CD4-positive, alpha-beta T cell (primary cell): ENCODE results near the gene GSTA2. TPM values are rescaled to one million over a fixed set of nuclear protein-coding genes. Genes with fewer than 3 reads are reported as not detected.
"Not testable (repeated sequence)": the region's sequence is repeated elsewhere in the genome, so short reads cannot be mapped to it uniquely, and the experiment has no call there.

Experiments used
- ATAC-seq: fragments of 200-7000 bp; cut with Tn5 transposase; one replicate; pipeline ENCODE4 v1.10.0; 2022; ENCODE audit warnings: mild to moderate bottlenecking; ENCODE audit not compliant: poor library complexity
- CTCF ChIA-PET: fragments of 350-600 bp; sonication (Branson Sonifier 250); formaldehyde crosslinking; loops from one replicate; lab custom pipeline; 2021; ENCODE audit warnings: antibody characterized with exemption, inconsistent platforms; lab: Charles Lee
- POLR2A ChIA-PET: fragments of 350-600 bp; sonication (Branson Sonifier 250); formaldehyde crosslinking; loops from one replicate; lab custom pipeline; 2021; ENCODE audit warnings: antibody characterized with exemption, inconsistent platforms; lab: Charles Lee
- DNase-seq, 14 experiments: peaks; one replicate each; pipeline ENCODE4 v3.0.0-alpha.2; 2013 to 2020; ENCODE audit warnings: mixed read lengths in 2 of 14
- H3K27ac ChIP-seq, 2 donors: one replicate each; pipeline versions ENCODE4 v1.5.1 to v1.7.0; 2013; ENCODE audit warnings: low read length in 2 of 2, low read depth in 1 of 2, mild to moderate bottlenecking in 1 of 2
- H3K27me3 ChIP-seq, 2 experiments: 1 replicate in 1 of 2; 2 replicates in 1 of 2; pipeline versions ENCODE4 v1.6.1 to v1.7.0; 2013; ENCODE audit warnings: low read length in 2 of 2, control low read depth in 1 of 2, mild to moderate bottlenecking in 1 of 2, moderate library complexity in 1 of 2; ENCODE audit not compliant: insufficient read depth in 2 of 2, control insufficient read depth in 1 of 2
- H3K36me3 ChIP-seq: one replicate; pipeline ENCODE4 v1.6.1; 2013; ENCODE audit warnings: low read length, control low read depth; ENCODE audit not compliant: insufficient read depth
- H3K4me1 ChIP-seq: one replicate; pipeline ENCODE4 v1.6.1; 2013; ENCODE audit warnings: low read length, control low read depth; ENCODE audit not compliant: insufficient read depth
- H3K4me3 ChIP-seq: one replicate; pipeline ENCODE4 v1.5.1; 2013; ENCODE audit warnings: mild to moderate bottlenecking, low read length, moderate library complexity
- H3K9me3 ChIP-seq, 2 experiments: 1 replicate in 1 of 2; 2 replicates in 1 of 2; pipeline versions ENCODE4 v1.6.1 to v1.7.0; 2013; ENCODE audit warnings: low read length in 2 of 2, mild to moderate bottlenecking in 2 of 2, control low read depth in 1 of 2, moderate library complexity in 1 of 2; ENCODE audit not compliant: control insufficient read depth in 1 of 2, insufficient read depth in 1 of 2
- H3K27ac Mint-ChIP-seq: one replicate; pipeline ENCODE4 v1.8.0; 2020; ENCODE audit warnings: mixed read lengths
- H3K27me3 Mint-ChIP-seq: one replicate; pipeline ENCODE4 v1.8.0; 2021; ENCODE audit warnings: mixed read lengths
- H3K36me3 Mint-ChIP-seq: one replicate; pipeline ENCODE4 v1.8.0; 2021; ENCODE audit warnings: low read depth, mixed read lengths
- H3K4me1 Mint-ChIP-seq: one replicate; pipeline ENCODE4 v1.8.0; 2021; ENCODE audit warnings: low read depth, mixed read lengths
- H3K4me3 Mint-ChIP-seq: one replicate; pipeline ENCODE4 v1.8.0; 2020; ENCODE audit warnings: mild to moderate bottlenecking, mixed read lengths
- H3K9me3 Mint-ChIP-seq: one replicate; pipeline ENCODE4 v1.8.0; 2020; ENCODE audit warnings: mixed read lengths
- CTCF ChIP-seq: fragments of 200-600 bp; IDR thresholded peaks from one replicate; pipeline ENCODE4 v1.8.0; 2022; ENCODE audit warnings: antibody characterized with exemption, mild to moderate bottlenecking
- intact Hi-C, 2 experiments: fragments of 100-400 bp; cut with DNase I in 1 of 2; cut with micrococcal nuclease in 1 of 2; formaldehyde crosslinking; loops; one replicate each; pipeline versions ENCODE4 v1.15.1 to v1.9.0; 2023 to 2025; cut with DNase I, micrococcal nuclease
- total RNA-seq, 174 experiments: library from RNA in 2 of 174; stranded (reverse) in 2 of 174; gene quantifications; one replicate each; pipeline ENCODE4 v1.2.3 and lab custom pipeline; 2021 to 2026

GSTA2 gene
- total RNA-seq, 2 experiments from 2014 or later: not detected

- Histone ChIP-seq H3K4me1 (no peaks in the 10 kb centered on the region), H3K9me3 (peaks cover 0 to 10% of the 10 kb centered on the region in 2 experiments), H3K27me3 (peaks cover 0 to 8% of the 10 kb centered on the region in 2 experiments), H3K27ac (no peak overlapping the region), H3K4me3 (no peak overlapping the region), H3K36me3 (no peaks in the 10 kb centered on the region)
- ATAC-seq (no peak), DNase-seq (no peak)
- no peak for TF ChIP-seq CTCF
- ChIA-PET POLR2A (no interaction called here), CTCF (no interaction called here)
- Mint-ChIP-seq H3K4me1 (no peaks in the 10 kb centered on the region), H3K36me3 (no peaks in the 10 kb centered on the region), H3K27ac (no peak overlapping the region), H3K27me3 (peaks cover 11% of the 10 kb centered on the region), H3K9me3 (peaks cover 5% of the 10 kb centered on the region), H3K4me3 (no peak overlapping the region)
- intact Hi-C loops: no loop called here
Observed at GRCh38 chr6:52707963-52708680, 55.2 kb downstream of the GSTA2 start.

GRCh38 chr6:52706001-52706400, 57.3 kb downstream of the GSTA2 start:
- Histone ChIP-seq H3K9me3 (peaks cover 0 to 10% of the 10 kb centered on the region in 2 experiments), H3K4me3 (no peak overlapping the region), H3K27ac (no peak overlapping the region), H3K36me3 (no peaks in the 10 kb centered on the region), H3K4me1 (no peaks in the 10 kb centered on the region), H3K27me3 (peaks cover 0 to 21% of the 10 kb centered on the region in 2 experiments)
- Mint-ChIP-seq H3K27me3 (peaks cover 18% of the 10 kb centered on the region), H3K4me1 (no peaks in the 10 kb centered on the region), H3K27ac (no peak overlapping the region), H3K4me3 (no peak overlapping the region), H3K36me3 (no peaks in the 10 kb centered on the region), H3K9me3 (peaks cover 5% of the 10 kb centered on the region)
- no peak for TF ChIP-seq CTCF
- no peak for DNase-seq
- no peak for ATAC-seq
- CTCF ChIA-PET: no interaction called here
- POLR2A ChIA-PET: no interaction called here
- intact Hi-C loops: no loop called here

- POLR2A ChIA-PET, intact Hi-C loops, H3K9me3 Mint-ChIP-seq, H3K4me3 Mint-ChIP-seq, CTCF ChIA-PET, H3K27ac Mint-ChIP-seq, H3K4me1 ChIP-seq, H3K36me3 ChIP-seq, H3K27ac ChIP-seq, H3K4me1 Mint-ChIP-seq, H3K36me3 Mint-ChIP-seq, H3K4me3 ChIP-seq, ATAC-seq, DNase-seq: not testable (repeated sequence)
- H3K27me3 Mint-ChIP-seq: peaks cover 25% of the 10 kb centered on the region
- peaks cover 0 to 10% of the 10 kb centered on the region in 2 experiments for H3K9me3 ChIP-seq
- H3K27me3 ChIP-seq: peaks cover 0 to 29% of the 10 kb centered on the region in 2 experiments
Observed at GRCh38 chr6:52704781-52705502, 58.3 kb downstream of the GSTA2 start.
